H9 (cell line): ENCODE measurements around the gene SLC11A1. TPM values are rescaled to one million over a fixed set of nuclear protein-coding genes. Genes with fewer than 3 reads are reported as not detected.

ENCODE experiments used
- DNase-seq: peaks from one replicate; pipeline ENCODE4 v3.0.0-alpha.2; 2017
- H2AFZ ChIP-seq: one replicate; pipeline ENCODE4 v1.6.1; 2013; ENCODE audit warnings: mild to moderate bottlenecking, low read length, control low read depth, moderate library complexity
- H2AK5ac ChIP-seq: 2 replicates; pipeline ENCODE4 v1.6.1; 2013; ENCODE audit warnings: low read length, control low read depth, mixed read lengths; ENCODE audit not compliant: insufficient read length
- H2BK120ac ChIP-seq: one replicate; pipeline ENCODE4 v1.6.1; 2013; ENCODE audit warnings: low read depth, mild to moderate bottlenecking, low read length, control low read depth, inconsistent platforms; ENCODE audit not compliant: poor library complexity, severe bottlenecking
- H2BK12ac ChIP-seq: 2 replicates; pipeline ENCODE4 v1.6.1; 2013; ENCODE audit warnings: low read length, control low read depth, mixed read lengths, low read depth; ENCODE audit not compliant: insufficient read length
- H2BK15ac ChIP-seq: 2 replicates; pipeline ENCODE4 v1.6.1; 2013; ENCODE audit warnings: low read depth, low read length, control low read depth
- H2BK20ac ChIP-seq: one replicate; pipeline ENCODE4 v1.6.1; 2013; ENCODE audit warnings: low read depth, mild to moderate bottlenecking, low read length, control low read depth, inconsistent platforms; ENCODE audit not compliant: poor library complexity, severe bottlenecking
- H2BK5ac ChIP-seq: 2 replicates; pipeline ENCODE4 v1.6.1; 2013; ENCODE audit warnings: low read length, control low read depth, mixed read lengths; ENCODE audit not compliant: insufficient read length
- H3K14ac ChIP-seq: 2 replicates; pipeline ENCODE4 v1.6.1; 2013; ENCODE audit warnings: low read length, control low read depth; ENCODE audit not compliant: insufficient read depth
- H3K18ac ChIP-seq: 2 replicates; pipeline ENCODE4 v1.6.1; 2013; ENCODE audit warnings: low read depth, mild to moderate bottlenecking, mixed read lengths, low read length, control low read depth; ENCODE audit not compliant: insufficient read length
- H3K23ac ChIP-seq: 2 replicates; pipeline ENCODE4 v1.6.1; 2013; ENCODE audit warnings: low read length, control low read depth, mixed read lengths, low read depth; ENCODE audit not compliant: insufficient read length
- H3K23me2 ChIP-seq: 2 replicates; pipeline ENCODE4 v1.6.1; 2013; ENCODE audit warnings: low read depth, mild to moderate bottlenecking, mixed read lengths, low read length, control low read depth; ENCODE audit not compliant: insufficient read length, poor library complexity, severe bottlenecking
- H3K27ac ChIP-seq: 2 replicates; pipeline ENCODE4 v1.5.1; 2013; ENCODE audit warnings: low read length, control low read depth, mixed read lengths, low read depth; ENCODE audit not compliant: insufficient read length
- H3K27me3 ChIP-seq: 2 replicates; pipeline ENCODE4 v1.6.1; 2013; ENCODE audit warnings: low read length, control low read depth, inconsistent platforms; ENCODE audit not compliant: insufficient read depth
- H3K4ac ChIP-seq: 2 replicates; pipeline ENCODE4 v1.6.1; 2013; ENCODE audit warnings: low read depth, mild to moderate bottlenecking, control low read depth, inconsistent platforms, low read length, moderate library complexity
- H3K4me1 ChIP-seq: 2 replicates; pipeline ENCODE4 v1.6.1; 2013; ENCODE audit warnings: low read length, control low read depth, inconsistent platforms; ENCODE audit not compliant: insufficient read depth
- H3K4me2 ChIP-seq: 2 replicates; pipeline ENCODE4 v1.6.1; 2013; ENCODE audit warnings: low read length, control low read depth, mixed read lengths; ENCODE audit not compliant: insufficient read length, insufficient read depth
- H3K56ac ChIP-seq: 2 replicates; pipeline ENCODE4 v1.6.1; 2013; ENCODE audit warnings: low read depth, mild to moderate bottlenecking, mixed read lengths, low read length, control low read depth; ENCODE audit not compliant: insufficient read length
- H3K79me1 ChIP-seq: 2 replicates; pipeline ENCODE4 v1.6.1; 2013; ENCODE audit warnings: low read depth, mild to moderate bottlenecking, moderate library complexity, low read length, control low read depth, inconsistent platforms; ENCODE audit not compliant: insufficient read depth, poor library complexity, severe bottlenecking
- H3K79me2 ChIP-seq: 2 replicates; pipeline ENCODE4 v1.6.1; 2013; ENCODE audit warnings: low read length, control low read depth, inconsistent platforms; ENCODE audit not compliant: insufficient read depth
- H3K9ac ChIP-seq: 2 replicates; pipeline ENCODE4 v1.6.1; 2013; ENCODE audit warnings: low read length, control low read depth, mixed read lengths; ENCODE audit not compliant: insufficient read length; ENCODE audit errors: extremely low read depth
- H3K9me3 ChIP-seq: one replicate; pipeline ENCODE4 v1.6.1; 2013; ENCODE audit warnings: low read depth, low read length, inconsistent platforms; ENCODE audit not compliant: control insufficient read depth
- H3T11ph ChIP-seq: one replicate; pipeline ENCODE4 v1.6.1; 2013; ENCODE audit warnings: mild to moderate bottlenecking, low read length, control low read depth, inconsistent platforms
- H4K20me1 ChIP-seq: one replicate; pipeline ENCODE4 v1.6.1; 2013; ENCODE audit not compliant: control insufficient read depth, insufficient read length, insufficient read depth
- H4K5ac ChIP-seq: 2 replicates; pipeline ENCODE4 v1.6.1; 2013; ENCODE audit warnings: low read depth, mild to moderate bottlenecking, mixed read lengths, low read length, control low read depth; ENCODE audit not compliant: insufficient read length
- H4K8ac ChIP-seq: replicated peaks from 2 replicates; pipeline ENCODE4 v1.6.1; 2013; ENCODE audit warnings: low read length, control low read depth, mixed read lengths, low read depth; ENCODE audit not compliant: insufficient read length
- H4K91ac ChIP-seq: 2 replicates; pipeline ENCODE4 v1.6.1; 2013; ENCODE audit warnings: low read depth, mild to moderate bottlenecking, moderate library complexity, mixed read lengths, low read length, control low read depth; ENCODE audit not compliant: insufficient read length
- H3K27ac Mint-ChIP-seq, 3 experiments: 2 replicates in 2 of 3; 3 replicates in 1 of 3; pipeline ENCODE4 v1.8.0; 2020 to 2021; ENCODE audit warnings: mixed read lengths in 3 of 3, mild to moderate bottlenecking in 1 of 3, moderate library complexity in 1 of 3
- H3K27me3 Mint-ChIP-seq: 2 replicates; pipeline ENCODE4 v1.8.0; 2021; ENCODE audit warnings: low read depth, mild to moderate bottlenecking, moderate library complexity, mixed read lengths
- H3K36me3 Mint-ChIP-seq, 3 experiments: 2 replicates in 2 of 3; 3 replicates in 1 of 3; pipeline ENCODE4 v1.8.0; 2020 to 2021; ENCODE audit warnings: low read depth in 3 of 3, mixed read lengths in 3 of 3; ENCODE audit not compliant: insufficient read depth in 1 of 3
- H3K4me1 Mint-ChIP-seq, 2 experiments: 2 replicates each; pipeline ENCODE4 v1.8.0; 2020; ENCODE audit warnings: mixed read lengths in 2 of 2
- H3K4me3 Mint-ChIP-seq, 2 experiments: 2 replicates in 1 of 2; 3 replicates in 1 of 2; pipeline ENCODE4 v1.8.0; 2020 to 2021; ENCODE audit warnings: mild to moderate bottlenecking in 2 of 2, mixed read lengths in 2 of 2, moderate library complexity in 1 of 2
- H3K9me3 Mint-ChIP-seq, 2 experiments: 2 replicates in 1 of 2; 3 replicates in 1 of 2; pipeline ENCODE4 v1.8.0; 2020; ENCODE audit warnings: mild to moderate bottlenecking in 2 of 2, mixed read lengths in 2 of 2, moderate library complexity in 1 of 2
- CTCF ChIP-seq: fragments of 200-600 bp; sonication (generic); conservative IDR thresholded peaks from 3 replicates; pipeline ENCODE4 v1.8.0; 2021; ENCODE audit warnings: antibody characterized with exemption, mild to moderate bottlenecking
- WGBS: extraction: QIAGEN DNeasy Blood & Tissue Kit; methylation state at CpG from one replicate; pipeline ENCODE4 v1.1.7; 2013; ENCODE audit warnings: missing lambda C conversion rate, low lambda C conversion rate, mixed read lengths; ENCODE audit not compliant: insufficient read length; ENCODE audit errors: extremely low coverage; 5-methylcytosine and 5-hydroxymethylcytosine counted together
- total RNA-seq: library from RNA; stranded (reverse); gene quantifications from 2 replicates; pipeline ENCODE4 v1.2.1, GENCODE V29; 2021

SLC11A1 gene
- total RNA-seq, 1 experiment from 2014 or later, result 0.11 TPM

GRCh38 chr2:218437969-218438368 is 55.9 kb downstream of the SLC11A1 start:
- Histone ChIP-seq H3K14ac (no peak overlapping the region), H2BK15ac (no peak overlapping the region), H3K56ac (no peak overlapping the region), H4K20me1 (no peaks in the 10 kb centered on the region), H2BK120ac (no peak overlapping the region), H3K79me2 (no peaks in the 10 kb centered on the region), H4K5ac (no peak overlapping the region), H2BK20ac (no peak overlapping the region), H3K9me3 (no peaks in the 10 kb centered on the region), H3K27ac (no peak overlapping the region), H3K4me1 (no peaks in the 10 kb centered on the region), H2AFZ (no peak overlapping the region), H4K8ac (no peak overlapping the region), H4K91ac (no peak overlapping the region), H3K23ac (no peak overlapping the region), H3K9ac (no peak overlapping the region), H3K18ac (no peak overlapping the region), H3K4ac (no peak overlapping the region), H3K79me1 (no peaks in the 10 kb centered on the region), H3K27me3 (no peaks in the 10 kb centered on the region), H2BK12ac (no peak overlapping the region), H3K23me2 (no peaks in the 10 kb centered on the region), H2AK5ac (no peak overlapping the region), H2BK5ac (no peak overlapping the region), H3T11ph (no peak overlapping the region), H3K4me2 (no peak overlapping the region)
- WGBS, result no CpG with 5 or more reads among the region's 1 CpG
- no peak overlapping the region for H3K27ac Mint-ChIP-seq
- 0 out of 7 replicates have a peak, but pooled peaks cover 0 to 2% (median 0%) of the 10 kb centered on the region in 3 experiments for H3K36me3 Mint-ChIP-seq
- no peak for DNase-seq
- H3K4me3 Mint-ChIP-seq, result no peak overlapping the region
- H3K9me3 Mint-ChIP-seq, result no peaks in the 10 kb centered on the region
- H3K27me3 Mint-ChIP-seq, result no peaks in the 10 kb centered on the region; the same call in none of the 2 replicates
- no peak for TF ChIP-seq CTCF
- H3K4me1 Mint-ChIP-seq, result no peaks in the 10 kb centered on the region
